ENCODE results near the gene UBE2M.
"Not testable (repeated sequence)": the region's sequence is repeated elsewhere in the genome, so short reads cannot be mapped to it uniquely, and the experiment has no call there.

Gene UBE2M

GRCh38 chr19:58539169-58539559 is 19.2 kb downstream of the UBE2M start:
- not testable (repeated sequence) for DNase-seq (ENCODE audit: low read depth in 2 of 2)

GRCh38 chr19:58538257-58539168 is 19.9 kb downstream of the UBE2M start:
- DNase-seq (ENCODE audit: low read depth in 2 of 2) = no peak

- no peak for DNase-seq (ENCODE audit: low read depth in 2 of 2)
These were observed 21.3 kb downstream of the UBE2M start for GRCh38 chr19:58536852-58537798.

GRCh38 chr19:58535857-58536256 is 22.6 kb downstream of the UBE2M start:
- no peak for DNase-seq (ENCODE audit: low read depth in 2 of 2)

- DNase-seq (ENCODE audit: low read depth in 2 of 2) = no peak
These were observed 27.2 kb downstream of the UBE2M start for GRCh38 chr19:58531034-58531840.

GRCh38 chr19:58529405-58529804 is 29.0 kb downstream of the UBE2M start:
- DNase-seq (ENCODE audit: low read depth in 2 of 2) = no peak

GRCh38 chr19:58522709-58523108 is 35.7 kb downstream of the UBE2M start:
- no peak for DNase-seq (ENCODE audit: low read depth in 2 of 2)

GRCh38 chr19:58521651-58522050 is 36.8 kb downstream of the UBE2M start:
- no peak for DNase-seq (ENCODE audit: low read depth in 2 of 2)

- DNase-seq (ENCODE audit: low read depth in 2 of 2) = no peak
These were observed 38.2 kb downstream of the UBE2M start for GRCh38 chr19:58520257-58520599.

- DNase-seq (ENCODE audit: low read depth in 2 of 2) = peak; percentile 74 to 78
These were observed 38.8 kb downstream of the UBE2M start, which contains the start of gene ZBTB45 for GRCh38 chr19:58519355-58520256. ZBTB45 (minus strand) TSS chr19:58519810; CDS start chr19:58517673, 2,137 bp downstream.

- DNase-seq (ENCODE audit: low read depth in 2 of 2) = peak; percentile 6 to 23
These were observed 39.4 kb downstream of the UBE2M start for GRCh38 chr19:58519087-58519354.

GRCh38 chr19:58518256-58519086 is 39.9 kb downstream of the UBE2M start:
- no peak for DNase-seq (ENCODE audit: low read depth in 2 of 2)

GRCh38 chr19:58516964-58517833 is 41.2 kb downstream of the UBE2M start:
- no peak for DNase-seq (ENCODE audit: low read depth in 2 of 2)

GRCh38 chr19:58516246-58516836 is 42.1 kb downstream of the UBE2M start:
- DNase-seq (ENCODE audit: low read depth in 2 of 2) = no peak

GRCh38 chr19:58515259-58515658 is 43.2 kb downstream of the UBE2M start:
- DNase-seq (ENCODE audit: low read depth in 2 of 2) = no peak

- no peak for DNase-seq (ENCODE audit: low read depth in 2 of 2)
These were observed 43.8 kb downstream of the UBE2M start for GRCh38 chr19:58514564-58515022.

GRCh38 chr19:58513694-58514563 is 44.5 kb downstream of the UBE2M start:
- peak; percentile 82 to 91 for DNase-seq (ENCODE audit: low read depth in 2 of 2)
